ENCODE results near the gene NCBP2L.

The NCBP2L gene

GRCh38 chrX:107775000-107775733 is 2.4 kb upstream of the NCBP2L start:
- H3K27me3 ChIP-seq (ENCODE audit: insufficient read depth, low read length, poor library complexity, severe bottlenecking) = no peaks in the 10 kb centered on the region
- peak overlapping the region; percentile 97 for H3K4me2 ChIP-seq (ENCODE audit: low read depth, low read length, poor library complexity, severe bottlenecking)
- no peaks in the 10 kb centered on the region for H3K9me3 ChIP-seq (ENCODE audit: insufficient read depth, low read depth, low read length)
- peak overlapping the region; percentile 89 for H3K9ac ChIP-seq (ENCODE audit: low read depth, low read length, poor library complexity, severe bottlenecking)
- H3K4me1 ChIP-seq (ENCODE audit: insufficient read depth, low read length, poor library complexity, severe bottlenecking) = peaks cover 37% of the 10 kb centered on the region
- H4K20me1 ChIP-seq (ENCODE audit: insufficient read depth, low read length, poor library complexity, severe bottlenecking) = peaks cover 4% of the 10 kb centered on the region
- TF ChIP-seq CTCF (conservative IDR thresholded peaks at IDR 0.05; ENCODE audit: low read length) (no peak), EZH2phosphoT487 (IDR thresholded peaks at IDR 0.05; ENCODE audit: borderline replicate concordance) (no peak)
- peak overlapping the region; percentile 81 for H2AFZ ChIP-seq (ENCODE audit: low read length)
- H3F3A ChIP-seq (ENCODE audit: low read depth) = no peaks in the 10 kb centered on the region
- H3K9me2 ChIP-seq (replicated peaks; ENCODE audit: low read depth, low read length) = no peaks in the 10 kb centered on the region
- peaks cover 54% of the 10 kb centered on the region for H3K79me2 ChIP-seq (ENCODE audit: insufficient read depth, low read length)
- H3K36me3 ChIP-seq (ENCODE audit: insufficient read depth, low read length) = no peaks in the 10 kb centered on the region
- peak overlapping the region; percentile 87 for H3K4me3 ChIP-seq (ENCODE audit: low read length, poor library complexity, severe bottlenecking)

- Histone ChIP-seq H3K9me2 (replicated peaks; ENCODE audit: low read depth, low read length) (no peaks in the 10 kb centered on the region), H3K9ac (ENCODE audit: low read depth, low read length, poor library complexity, severe bottlenecking) (peak within 1 kb of the TSS; percentile 89), H3K9me3 (ENCODE audit: insufficient read depth, low read depth, low read length) (no peaks in the 10 kb centered on the region), H3K79me2 (ENCODE audit: insufficient read depth, low read length) (peaks cover 47% of the 10 kb centered on the region), H3F3A (ENCODE audit: low read depth) (no peaks in the 10 kb centered on the region), H3K27me3 (ENCODE audit: insufficient read depth, low read length, poor library complexity, severe bottlenecking) (no peaks in the 10 kb centered on the region), H3K4me3 (ENCODE audit: low read length, poor library complexity, severe bottlenecking) (peak within 1 kb of the TSS; percentile 87), H3K4me1 (ENCODE audit: insufficient read depth, low read length, poor library complexity, severe bottlenecking) (peaks cover 35% of the 10 kb centered on the region), H3K36me3 (ENCODE audit: insufficient read depth, low read length) (no peaks in the 10 kb centered on the region), H4K20me1 (ENCODE audit: insufficient read depth, low read length, poor library complexity, severe bottlenecking) (peaks cover under 1% of the 10 kb centered on the region), H3K4me2 (ENCODE audit: low read depth, low read length, poor library complexity, severe bottlenecking) (peak within 1 kb of the TSS; percentile 97), H2AFZ (ENCODE audit: low read length) (peak within 1 kb of the TSS; percentile 87)
- TF ChIP-seq EZH2phosphoT487 (IDR thresholded peaks at IDR 0.05; ENCODE audit: borderline replicate concordance) (no peak), CTCF (conservative IDR thresholded peaks at IDR 0.05; ENCODE audit: low read length) (no peak)
Observed at GRCh38 chrX:107775734-107776511, 1.6 kb upstream of the NCBP2L start, which contains the start of gene TSC22D3. Gene TSC22D3 (minus strand): TSS chrX:107775787. CDS start chrX:107775419, 368 bp downstream.

GRCh38 chrX:107776649-107777535 is 641 bp upstream of the NCBP2L start:
- no peaks in the 10 kb centered on the region for H4K20me1 ChIP-seq (ENCODE audit: insufficient read depth, low read length, poor library complexity, severe bottlenecking)
- peak overlapping the region; percentile 87 for H3K4me3 ChIP-seq (ENCODE audit: low read length, poor library complexity, severe bottlenecking)
- peak overlapping the region; percentile 87 for H2AFZ ChIP-seq (ENCODE audit: low read length)
- peak overlapping the region; percentile 97 for H3K4me2 ChIP-seq (ENCODE audit: low read depth, low read length, poor library complexity, severe bottlenecking)
- peaks cover 32% of the 10 kb centered on the region for H3K4me1 ChIP-seq (ENCODE audit: insufficient read depth, low read length, poor library complexity, severe bottlenecking)
- H3K9ac ChIP-seq (ENCODE audit: low read depth, low read length, poor library complexity, severe bottlenecking) = peak overlapping the region; percentile 89
- no peaks in the 10 kb centered on the region for H3K27me3 ChIP-seq (ENCODE audit: insufficient read depth, low read length, poor library complexity, severe bottlenecking)
- H3K9me2 ChIP-seq (replicated peaks; ENCODE audit: low read depth, low read length) = no peaks in the 10 kb centered on the region
- no peaks in the 10 kb centered on the region for H3K36me3 ChIP-seq (ENCODE audit: insufficient read depth, low read length)
- peak; percentile 65 for TF ChIP-seq CTCF (conservative IDR thresholded peaks at IDR 0.05; ENCODE audit: low read length)
- no peak for TF ChIP-seq EZH2phosphoT487 (IDR thresholded peaks at IDR 0.05; ENCODE audit: borderline replicate concordance)
- H3K9me3 ChIP-seq (ENCODE audit: insufficient read depth, low read depth, low read length) = no peaks in the 10 kb centered on the region
- H3F3A ChIP-seq (ENCODE audit: low read depth) = no peaks in the 10 kb centered on the region
- peaks cover 39% of the 10 kb centered on the region for H3K79me2 ChIP-seq (ENCODE audit: insufficient read depth, low read length)

Measured in Loucy (cell line).